ENCODE results near the gene PIP5K1B.
"Not testable (repeated sequence)": the region's sequence is repeated elsewhere in the genome, so short reads cannot be mapped to it uniquely, and the experiment has no call there.

PIP5K1B gene

GRCh38 chr9:69045821-69046220, 340.8 kb downstream of the PIP5K1B start:
- no peak overlapping the region for H3K4me2 ChIP-seq (ENCODE audit: low read length)
- no peak overlapping the region for H2AFZ ChIP-seq
- H3K9ac ChIP-seq = no peak overlapping the region
- no peaks in the 10 kb centered on the region for H3K36me3 ChIP-seq (ENCODE audit: control insufficient read depth, insufficient read depth, low read length)
- no peaks in the 10 kb centered on the region for H3K4me1 ChIP-seq
- no peak overlapping the region for H3K27ac ChIP-seq
- H3K79me2 ChIP-seq = no peaks in the 10 kb centered on the region
- no peaks in the 10 kb centered on the region for H3K9me3 ChIP-seq (ENCODE audit: control insufficient read depth, low read length)
- no peaks in the 10 kb centered on the region for H3K27me3 ChIP-seq (ENCODE audit: control insufficient read depth, insufficient read depth, low read length)
- no peak for TF ChIP-seq CTCF (IDR thresholded peaks at IDR 0.05)
- H3K4me3 ChIP-seq (ENCODE audit: low read depth, low read length) = no peak overlapping the region

GRCh38 chr9:69046723-69047122, 341.7 kb downstream of the PIP5K1B start:
- Histone ChIP-seq H2AFZ (no peak overlapping the region), H3K9me3 (ENCODE audit: control insufficient read depth, low read length) (no peaks in the 10 kb centered on the region), H3K4me3 (ENCODE audit: low read depth, low read length) (no peak overlapping the region), H3K9ac (no peak overlapping the region), H3K27me3 (ENCODE audit: control insufficient read depth, insufficient read depth, low read length) (no peaks in the 10 kb centered on the region), H3K36me3 (ENCODE audit: control insufficient read depth, insufficient read depth, low read length) (no peaks in the 10 kb centered on the region), H3K27ac (no peak overlapping the region), H3K4me2 (ENCODE audit: low read length) (no peak overlapping the region), H3K79me2 (no peaks in the 10 kb centered on the region), H3K4me1 (no peaks in the 10 kb centered on the region)
- no peak for TF ChIP-seq CTCF (IDR thresholded peaks at IDR 0.05)

GRCh38 chr9:69047371-69047770, 342.3 kb downstream of the PIP5K1B start:
- Histone ChIP-seq H3K4me3 (ENCODE audit: low read depth, low read length) (no peak overlapping the region), H3K27ac (no peak overlapping the region)

GRCh38 chr9:69049094-69049493, 344.1 kb downstream of the PIP5K1B start:
- Histone ChIP-seq H3K79me2 (no peaks in the 10 kb centered on the region), H2AFZ (no peak overlapping the region), H3K4me2 (ENCODE audit: low read length) (no peak overlapping the region), H3K36me3 (ENCODE audit: control insufficient read depth, insufficient read depth, low read length) (no peaks in the 10 kb centered on the region), H3K4me1 (no peaks in the 10 kb centered on the region), H3K27ac (no peak overlapping the region), H3K9ac (no peak overlapping the region), H3K4me3 (ENCODE audit: low read depth, low read length) (no peak overlapping the region), H3K9me3 (ENCODE audit: control insufficient read depth, low read length) (no peaks in the 10 kb centered on the region), H3K27me3 (ENCODE audit: control insufficient read depth, insufficient read depth, low read length) (no peaks in the 10 kb centered on the region)
- TF ChIP-seq CTCF (IDR thresholded peaks at IDR 0.05) = no peak

More at GRCh38 chr9:69047371-69047770, 342.3 kb downstream of the PIP5K1B start:
- Histone ChIP-seq H3K9ac (no peak overlapping the region), H3K9me3 (ENCODE audit: control insufficient read depth, low read length) (no peaks in the 10 kb centered on the region), H3K4me2 (ENCODE audit: low read length) (no peak overlapping the region), H2AFZ (no peak overlapping the region), H3K4me1 (no peaks in the 10 kb centered on the region), H3K36me3 (ENCODE audit: control insufficient read depth, insufficient read depth, low read length) (no peaks in the 10 kb centered on the region), H3K27me3 (ENCODE audit: control insufficient read depth, insufficient read depth, low read length) (no peaks in the 10 kb centered on the region), H3K79me2 (no peaks in the 10 kb centered on the region)
- TF ChIP-seq CTCF (IDR thresholded peaks at IDR 0.05) = no peak

GRCh38 chr9:69050936-69051335, 345.9 kb downstream of the PIP5K1B start:
- not testable (repeated sequence) for H3K9me3 ChIP-seq (ENCODE audit: control insufficient read depth, low read length)

More at GRCh38 chr9:69050936-69051335, 345.9 kb downstream of the PIP5K1B start:
- H3K4me3 ChIP-seq (ENCODE audit: low read depth, low read length); H2AFZ ChIP-seq; H3K9ac ChIP-seq; H3K4me2 ChIP-seq (ENCODE audit: low read length); H3K27ac ChIP-seq; H3K27me3 ChIP-seq (ENCODE audit: control insufficient read depth, insufficient read depth, low read length); H3K4me1 ChIP-seq; H3K36me3 ChIP-seq (ENCODE audit: control insufficient read depth, insufficient read depth, low read length); H3K79me2 ChIP-seq: not testable (repeated sequence)
